Measurements from ENCODE around the gene ZKSCAN8. TPM values are rescaled to one million over a fixed set of nuclear protein-coding genes. Genes with fewer than 3 reads are reported as not detected.

ZKSCAN8 gene
- polyA plus RNA-seq, 1 of the 3 experiments (the other 2 are of a cell fraction) = 4.3 TPM

DNA sequence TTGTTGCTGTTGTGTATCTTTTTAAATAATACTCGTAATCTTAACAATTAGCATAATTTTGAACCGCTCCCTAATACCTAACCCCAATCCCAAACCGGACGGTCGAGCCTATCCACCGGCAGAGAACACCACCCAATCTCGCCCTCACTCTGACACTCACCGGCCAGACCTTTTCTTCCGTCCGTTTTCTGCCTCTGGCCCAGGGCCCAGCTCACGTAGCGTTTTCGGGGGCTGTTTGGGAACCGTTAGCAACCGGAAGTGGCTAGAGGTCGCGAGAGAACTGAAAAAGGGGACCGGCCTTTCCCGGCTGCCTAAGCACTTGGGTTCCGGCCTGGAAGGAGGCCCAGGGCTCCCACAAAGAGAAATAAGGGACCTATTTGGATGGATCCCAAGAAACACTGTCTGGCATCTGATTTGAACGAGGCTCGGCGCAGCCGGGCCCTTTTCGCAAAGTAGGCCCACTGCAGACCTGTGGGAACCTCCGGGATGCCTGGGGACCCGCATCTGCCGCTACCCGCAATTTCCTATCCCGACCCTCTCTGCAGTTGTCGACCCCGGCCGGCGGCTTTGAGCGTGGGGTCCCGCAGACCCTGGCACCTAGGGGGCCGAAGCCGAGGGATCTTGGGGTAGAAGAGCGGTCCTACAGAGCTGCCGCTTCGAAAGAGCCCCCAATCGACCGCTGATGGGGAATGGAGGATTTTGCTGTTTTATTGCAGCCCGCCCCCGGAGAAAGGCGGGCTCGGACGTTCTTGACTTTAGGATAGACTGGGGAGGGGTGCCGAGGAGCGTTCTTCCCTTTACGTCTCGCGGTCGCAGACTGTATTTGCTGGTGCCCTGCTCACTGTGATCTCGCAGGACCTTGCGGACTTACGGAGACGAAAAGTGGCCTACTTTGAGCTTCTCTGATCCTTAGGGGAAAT lies 4.8 kb upstream of the ZKSCAN8 start (continued):
- peak; percentile 95 for TF ChIP-seq TAF1 (IDR thresholded peaks at IDR 0.05; ENCODE audit: borderline replicate concordance, low read depth, low read length)
- TF ChIP-seq GATA2 (CRISPR knock-in tag; IDR thresholded peaks at IDR 0.05) = no peak
- TF ChIP-seq RXRA (IDR thresholded peaks at IDR 0.05; ENCODE audit: borderline replicate concordance, low read depth) = peak; percentile 53; the same call in 1 of the 2 replicates
- TF ChIP-seq JUND (IDR thresholded peaks at IDR 0.05) = no peak
- peak; percentile 55; the same call in 1 of the 2 replicates for TF ChIP-seq RCOR1 (IDR thresholded peaks at IDR 0.05; ENCODE audit: low read length)
- peak; percentile 58; the same call in 1 of the 2 replicates for TF ChIP-seq FOXM1 (IDR thresholded peaks at IDR 0.05; ENCODE audit: low read depth)
- peak; percentile 82 for TF ChIP-seq MAX (IDR thresholded peaks at IDR 0.05; ENCODE audit: low read depth)
- TF ChIP-seq TCF12 (IDR thresholded peaks at IDR 0.05) = peak; percentile 49; the same call in 1 of the 2 replicates
- TF ChIP-seq CHD2 (IDR thresholded peaks at IDR 0.05; ENCODE audit: low read length, partially characterized antibody) = peak; percentile 93
- TF ChIP-seq EP300 (IDR thresholded peaks at IDR 0.05; ENCODE audit: borderline replicate concordance in 1 of 2, low read depth in 1 of 2, low read length in 1 of 2) = peak in 1 of 2 experiments; percentile 50; a peak in 1 of 4 replicates
- 0 out of 2 replicates have a peak, but pooled peaks have one; percentile 15 for TF ChIP-seq RFX5 (IDR thresholded peaks at IDR 0.05; ENCODE audit: low read length)
- TF ChIP-seq, protein P1, sequence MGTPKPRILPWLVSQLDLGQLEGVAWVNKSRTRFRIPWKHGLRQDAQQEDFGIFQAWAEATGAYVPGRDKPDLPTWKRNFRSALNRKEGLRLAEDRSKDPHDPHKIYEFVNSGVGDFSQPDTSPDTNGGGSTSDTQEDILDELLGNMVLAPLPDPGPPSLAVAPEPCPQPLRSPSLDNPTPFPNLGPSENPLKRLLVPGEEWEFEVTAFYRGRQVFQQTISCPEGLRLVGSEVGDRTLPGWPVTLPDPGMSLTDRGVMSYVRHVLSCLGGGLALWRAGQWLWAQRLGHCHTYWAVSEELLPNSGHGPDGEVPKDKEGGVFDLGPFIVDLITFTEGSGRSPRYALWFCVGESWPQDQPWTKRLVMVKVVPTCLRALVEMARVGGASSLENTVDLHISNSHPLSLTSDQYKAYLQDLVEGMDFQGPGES (IDR thresholded peaks at IDR 0.05; ENCODE audit: low read depth, low read length) = no peak
- TF ChIP-seq NFIC (IDR thresholded peaks at IDR 0.05; ENCODE audit: borderline replicate concordance) = peak; percentile 87
- peak; percentile 71 for TF ChIP-seq ELF1 (IDR thresholded peaks at IDR 0.05)
- TF ChIP-seq FOSL2 (IDR thresholded peaks at IDR 0.05; ENCODE audit: borderline replicate concordance, low read depth) = no peak; the same call in 1 of the 2 replicates
- TF ChIP-seq MEF2A (IDR thresholded peaks at IDR 0.05; ENCODE audit: borderline replicate concordance, low read depth) = no peak
- TF ChIP-seq RAD21 (IDR thresholded peaks at IDR 0.05; ENCODE audit: low read length) = no peak
- peak; percentile 93 for TF ChIP-seq POLR2AphosphoS5 (IDR thresholded peaks at IDR 0.05; ENCODE audit: low read depth, low read length)

DNA sequence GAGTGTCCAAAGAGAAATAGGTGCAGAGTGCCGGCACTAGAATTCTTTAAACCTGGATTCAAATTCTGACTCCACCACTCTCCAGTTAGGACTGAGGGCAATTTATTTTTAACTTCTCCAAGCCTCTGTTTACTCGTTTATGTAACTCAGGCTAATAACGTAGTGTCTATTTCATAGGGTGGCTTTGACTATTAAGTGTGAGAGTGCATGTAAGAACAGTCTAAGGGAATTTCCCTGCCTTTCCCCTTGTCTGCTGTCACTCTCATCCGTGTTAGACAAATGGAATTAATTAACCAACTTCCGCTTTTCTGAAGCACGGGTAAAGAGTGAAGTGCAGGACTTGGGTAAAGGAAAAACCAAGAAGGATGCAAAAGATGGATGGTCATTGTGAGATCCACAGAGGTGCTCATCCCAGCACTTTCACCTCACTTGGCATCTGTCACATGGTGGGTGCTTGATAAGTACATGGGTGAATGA lies 4.1 kb upstream of the ZKSCAN8 start:
- CTCF ChIA-PET = interaction anchor here (0.9 to 2.0 kb wide), 3 partner anchors 10 to 219 kb away, joined by 3 to 12 read pairs (median 3); no protein-coding TSS in a partner anchor
- no peaks in the 10 kb centered on the region for H3K27me3 ChIP-seq (ENCODE audit: insufficient read depth)
- peak overlapping the region; percentile 88 to 97 for H3K27ac ChIP-seq (ENCODE audit: low read depth in 2 of 2, low read length in 1 of 2)
- no peak for DNase-seq
- H4K20me1 ChIP-seq (ENCODE audit: insufficient read depth) = no peaks in the 10 kb centered on the region
- 6% methylated on average over 6 of the region's 6 CpGs for WGBS (ENCODE audit: low lambda C conversion rate)
- peak overlapping the region; percentile 86 to 90 for H3K4me3 ChIP-seq (ENCODE audit: low read depth in 2 of 2, low read length in 1 of 2)
- peaks cover 3 to 13% of the 10 kb centered on the region in 2 experiments for H3K36me3 ChIP-seq (replicated peaks in 1 of 2; ENCODE audit: control insufficient read depth in 1 of 2, insufficient read depth in 2 of 2, low read length in 1 of 2)
- no peak for TF ChIP-seq MEF2A (IDR thresholded peaks at IDR 0.05; ENCODE audit: borderline replicate concordance, low read depth)
- TF ChIP-seq SIN3A (IDR thresholded peaks at IDR 0.05; ENCODE audit: borderline replicate concordance, low read depth, low read length) = 0 out of 2 replicates have a peak, but pooled peaks have one; percentile 2
- 0 out of 2 replicates have a peak, but pooled peaks have one; percentile 17 for TF ChIP-seq MAX (IDR thresholded peaks at IDR 0.05; ENCODE audit: low read depth)
- TF ChIP-seq TCF12 (IDR thresholded peaks at IDR 0.05) = peak; percentile 70
- H3F3A ChIP-seq (replicated peaks; ENCODE audit: insufficient read depth) = peaks cover 8% of the 10 kb centered on the region
- H2AFZ ChIP-seq (ENCODE audit: low read depth) = peak overlapping the region; percentile 99
- POLR2A ChIA-PET = interaction anchor here (0.5 to 2.3 kb wide), 6 partner anchors 9 to 218 kb away, joined by 3 to 9 read pairs (median 6); partner anchors contain the start of genes ZKSCAN4 and ZSCAN16
- peak overlapping the region; percentile 93 for H3K4me2 ChIP-seq
- peak overlapping the region; percentile 95 for H3K9ac ChIP-seq
- H3K4me1 ChIP-seq (ENCODE audit: control insufficient read depth in 1 of 2, insufficient read depth in 2 of 2, low read depth in 1 of 2, low read length in 1 of 2) = peaks cover 0 to 16% of the 10 kb centered on the region in 2 experiments; a peak in 3 of 4 replicates
- no peaks in the 10 kb centered on the region for H3K9me2 ChIP-seq
- peaks cover 52% of the 10 kb centered on the region for H3K79me2 ChIP-seq (ENCODE audit: insufficient read depth)
- no peaks in the 10 kb centered on the region for H3K9me3 ChIP-seq

Data from SK-N-SH (cell line).